ENCODE data around the gene GRM7.

GRCh38 chr3:7567160-7567559 is 706.2 kb downstream of the GRM7 start:
- TF ChIP-seq, protein P1, sequence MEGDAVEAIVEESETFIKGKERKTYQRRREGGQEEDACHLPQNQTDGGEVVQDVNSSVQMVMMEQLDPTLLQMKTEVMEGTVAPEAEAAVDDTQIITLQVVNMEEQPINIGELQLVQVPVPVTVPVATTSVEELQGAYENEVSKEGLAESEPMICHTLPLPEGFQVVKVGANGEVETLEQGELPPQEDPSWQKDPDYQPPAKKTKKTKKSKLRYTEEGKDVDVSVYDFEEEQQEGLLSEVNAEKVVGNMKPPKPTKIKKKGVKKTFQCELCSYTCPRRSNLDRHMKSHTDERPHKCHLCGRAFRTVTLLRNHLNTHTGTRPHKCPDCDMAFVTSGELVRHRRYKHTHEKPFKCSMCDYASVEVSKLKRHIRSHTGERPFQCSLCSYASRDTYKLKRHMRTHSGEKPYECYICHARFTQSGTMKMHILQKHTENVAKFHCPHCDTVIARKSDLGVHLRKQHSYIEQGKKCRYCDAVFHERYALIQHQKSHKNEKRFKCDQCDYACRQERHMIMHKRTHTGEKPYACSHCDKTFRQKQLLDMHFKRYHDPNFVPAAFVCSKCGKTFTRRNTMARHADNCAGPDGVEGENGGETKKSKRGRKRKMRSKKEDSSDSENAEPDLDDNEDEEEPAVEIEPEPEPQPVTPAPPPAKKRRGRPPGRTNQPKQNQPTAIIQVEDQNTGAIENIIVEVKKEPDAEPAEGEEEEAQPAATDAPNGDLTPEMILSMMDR (IDR thresholded peaks at IDR 0.05; ENCODE audit: poor library complexity), result no peak
- TF ChIP-seq EZH2 (IDR thresholded peaks at IDR 0.05; ENCODE audit: borderline replicate concordance), result no peak
